Measurements from ENCODE around the gene RHOBTB1. TPM values are rescaled to one million over a fixed set of nuclear protein-coding genes. Genes with fewer than 3 reads are reported as not detected.

The RHOBTB1 gene
- total and polyA plus RNA-seq, 9 of the 15 experiments (the other 6 are each of a cell fraction or from before 2014, with no cell fraction given): 1.7 to 11.7 (median 9.3) TPM

Small RNA genes lying within 50 kb of the gene (small RNA-seq; reads per million reads assigned to genes)
- 0.15 reads per million for gene RNU2-72P

Other genes starting within 250 kb of the RHOBTB1 start
- 122 and 156 TPM in 2 replicates for gene CDK1, start 165.7 kb downstream of the RHOBTB1 start, total RNA-seq (2014; rRNA removed)
- gene CDK1, start 165.7 kb downstream of the RHOBTB1 start, total RNA-seq (2014; rRNA removed; fragmentation: Illumina TruSeq; extraction: Trizol): 306 and 331 TPM in 2 replicates
- gene CDK1, start 165.7 kb downstream of the RHOBTB1 start, total RNA-seq (2015; rRNA removed; fragmentation: Illumina TruSeq; extraction: Trizol): 213 and 236 TPM in 2 replicates
- 159 and 174 TPM in 2 replicates for gene CDK1, start 165.7 kb downstream of the RHOBTB1 start, total RNA-seq (2021)
- gene CDK1, start 165.7 kb downstream of the RHOBTB1 start, polyA plus RNA-seq (2011; rRNA removed): 259 and 366 TPM in 2 replicates
- 206 and 228 TPM in 2 replicates for gene CDK1, start 165.7 kb downstream of the RHOBTB1 start, polyA plus RNA-seq (2014; fragmentation: Illumina TruSeq; extraction: Trizol)
- 100 to 1,000 TPM; 568 to 685 TPM for gene CDK1, start 165.7 kb downstream of the RHOBTB1 start, polyA plus RNA-seq (2014; fragmentation: Nextera tagmentation; extraction: Ambion mirVana)
- gene CDK1, start 165.7 kb downstream of the RHOBTB1 start, polyA plus RNA-seq (2014; rRNA removed): 204 and 210 TPM in 2 replicates

Measured in K562 (cell line).